ENCODE results near the gene VASH2.

VASH2 gene

GRCh38 chr1:212937034-212937433 lies 13.3 kb upstream of the VASH2 start:
- Histone ChIP-seq H3K36me3 (no peaks in the 10 kb centered on the region), H3K27me3 (no peaks in the 10 kb centered on the region), H3K4me1 (ENCODE audit: control insufficient read depth in 1 of 2, insufficient read depth in 1 of 2, low read depth in 1 of 2, low read length in 1 of 2) (no peaks in the 10 kb centered on the region), H3K4me3 (ENCODE audit: low read depth in 1 of 2, low read length in 1 of 2) (no peak overlapping the region), H3K27ac (no peak overlapping the region), H3K9me3 (no peaks in the 10 kb centered on the region)
- no peak for TF ChIP-seq CTCF (IDR thresholded peaks at IDR 0.05)

GRCh38 chr1:212938846-212939245 lies 11.5 kb upstream of the VASH2 start:
- Histone ChIP-seq H3K4me1 (ENCODE audit: control insufficient read depth in 1 of 2, insufficient read depth in 1 of 2, low read depth in 1 of 2, low read length in 1 of 2) (no peaks in the 10 kb centered on the region), H3K27me3 (no peaks in the 10 kb centered on the region)

DNA sequence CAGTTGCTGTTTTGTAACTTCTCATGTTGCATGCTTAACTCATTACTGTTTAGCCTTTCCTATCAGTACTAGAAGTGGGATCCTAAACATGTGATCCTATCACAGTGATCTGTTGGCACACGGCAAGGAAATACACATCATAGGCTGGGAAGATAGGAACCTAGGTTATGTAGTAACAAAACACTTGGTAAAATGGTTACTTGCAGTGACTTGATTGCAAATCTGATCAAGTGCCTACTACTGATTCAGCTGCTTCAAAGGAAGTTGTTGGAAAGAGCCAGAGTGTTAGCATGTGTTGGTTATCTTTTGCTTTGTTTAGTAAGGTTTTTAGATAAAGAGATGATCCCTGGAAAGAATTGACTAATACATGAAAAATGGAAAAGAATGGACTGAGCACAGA lies 8.9 kb upstream of the VASH2 start:
- H3K27ac ChIP-seq, result no peak overlapping the region
- TF ChIP-seq CTCF (IDR thresholded peaks at IDR 0.05), result no peak

More at GRCh38 chr1:212938846-212939245, 11.5 kb upstream of the VASH2 start:
- no peak overlapping the region for H3K4me3 ChIP-seq (ENCODE audit: low read depth in 1 of 2, low read length in 1 of 2)
- H3K9me3 ChIP-seq, result no peaks in the 10 kb centered on the region
- no peak for TF ChIP-seq CTCF (IDR thresholded peaks at IDR 0.05)
- no peak overlapping the region for H3K27ac ChIP-seq
- no peaks in the 10 kb centered on the region for H3K36me3 ChIP-seq

DNA sequence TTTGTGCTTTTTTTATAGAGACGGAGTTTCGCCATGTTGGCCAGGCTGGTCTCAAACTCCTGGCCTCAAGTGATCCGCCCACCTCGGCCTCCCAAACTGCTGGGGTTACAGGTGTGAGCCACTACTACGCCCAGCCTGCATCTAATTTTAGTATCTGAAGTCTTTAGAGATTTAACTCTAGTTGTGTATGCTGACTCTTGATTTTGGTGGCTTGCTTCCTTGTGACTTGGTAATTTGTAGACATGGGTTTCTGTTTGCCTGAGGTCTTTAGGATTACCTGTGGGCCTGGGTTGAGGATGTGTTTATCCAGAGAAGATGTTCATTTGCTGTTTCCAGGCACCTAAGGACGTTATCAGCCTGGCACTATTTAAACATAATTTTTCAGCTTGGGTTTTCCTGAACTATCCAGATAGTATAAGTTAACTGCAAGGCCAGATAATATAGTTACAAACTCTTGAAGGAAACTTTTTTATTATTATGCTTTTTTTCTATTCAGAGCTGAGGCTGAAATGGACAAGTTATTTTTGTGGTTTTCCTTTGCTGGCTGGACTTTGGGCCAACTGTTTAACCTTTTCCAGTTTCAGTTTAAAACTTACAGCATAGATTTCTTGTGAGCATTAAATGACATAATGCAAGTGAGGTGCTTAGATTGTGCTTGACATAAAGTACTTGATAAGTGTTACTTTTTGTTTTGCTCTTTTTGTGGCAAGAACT lies 7.5 kb upstream of the VASH2 start:
- Histone ChIP-seq H3K4me3 (ENCODE audit: low read depth in 1 of 2, low read length in 1 of 2) (no peak overlapping the region), H3K27ac (no peak overlapping the region), H3K9me3 (no peaks in the 10 kb centered on the region), H3K36me3 (no peaks in the 10 kb centered on the region), H3K4me1 (ENCODE audit: control insufficient read depth in 1 of 2, insufficient read depth in 1 of 2, low read depth in 1 of 2, low read length in 1 of 2) (no peaks in the 10 kb centered on the region), H3K27me3 (peaks cover 23% of the 10 kb centered on the region)
- no peak for TF ChIP-seq CTCF (IDR thresholded peaks at IDR 0.05)

More for the DNA sequence above, 8.9 kb upstream of the VASH2 start:
- H3K36me3 ChIP-seq, result no peaks in the 10 kb centered on the region
- no peak overlapping the region for H3K4me3 ChIP-seq (ENCODE audit: low read depth in 1 of 2, low read length in 1 of 2)
- no peaks in the 10 kb centered on the region for H3K9me3 ChIP-seq
- H3K4me1 ChIP-seq (ENCODE audit: control insufficient read depth in 1 of 2, insufficient read depth in 1 of 2, low read depth in 1 of 2, low read length in 1 of 2), result no peaks in the 10 kb centered on the region
- peaks cover 12% of the 10 kb centered on the region for H3K27me3 ChIP-seq

DNA sequence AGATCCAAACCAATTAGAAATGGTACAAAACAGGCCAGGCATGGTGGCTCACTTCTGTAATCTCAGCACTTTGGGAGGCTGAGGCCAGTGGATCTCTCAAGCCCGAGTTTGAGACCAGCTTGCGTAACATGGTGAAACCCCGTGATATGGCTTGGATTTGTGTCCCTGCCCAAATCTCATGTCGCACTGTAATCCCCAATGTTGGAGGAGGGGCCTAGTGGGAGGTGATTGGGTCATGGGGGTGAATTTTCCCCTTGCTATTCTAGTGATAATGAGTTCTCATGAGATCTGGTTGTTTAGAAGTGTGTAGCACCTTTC lies 7.0 kb upstream of the VASH2 start:
- H3K9me3 ChIP-seq, result no peaks in the 10 kb centered on the region
- TF ChIP-seq CTCF (IDR thresholded peaks at IDR 0.05), result no peak
- no peak overlapping the region for H3K4me3 ChIP-seq (ENCODE audit: low read depth in 1 of 2, low read length in 1 of 2)
- H3K27ac ChIP-seq, result no peak overlapping the region
- no peaks in the 10 kb centered on the region for H3K4me1 ChIP-seq (ENCODE audit: control insufficient read depth in 1 of 2, insufficient read depth in 1 of 2, low read depth in 1 of 2, low read length in 1 of 2)
- H3K36me3 ChIP-seq, result no peaks in the 10 kb centered on the region
- H3K27me3 ChIP-seq, result peaks cover 23% of the 10 kb centered on the region

All from neutrophil (primary cell).